ENCODE measurements around the gene REG3G.
"Not testable (repeated sequence)": the region's sequence is repeated elsewhere in the genome, so short reads cannot be mapped to it uniquely, and the experiment has no call there.

DNA sequence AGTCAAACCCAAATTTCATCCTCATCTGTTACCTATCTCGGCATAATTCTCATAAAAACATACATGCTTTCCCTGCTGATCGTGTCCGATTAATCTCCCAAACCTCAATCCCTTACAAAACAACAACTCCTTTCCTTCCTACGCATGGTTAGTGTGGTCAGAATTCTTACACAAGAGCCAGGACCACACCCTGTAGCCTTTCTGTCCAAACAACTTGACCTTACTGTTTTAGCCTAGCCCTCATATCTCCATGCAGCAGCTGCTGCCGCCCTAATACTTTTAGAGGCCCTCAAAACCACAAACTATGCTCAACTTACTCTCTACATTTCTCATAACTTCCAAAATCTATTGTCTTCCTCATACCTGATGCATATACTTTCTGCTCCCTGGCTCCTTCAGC lies 29.3 kb downstream of the REG3G start:
- TF ChIP-seq, protein P1, sequence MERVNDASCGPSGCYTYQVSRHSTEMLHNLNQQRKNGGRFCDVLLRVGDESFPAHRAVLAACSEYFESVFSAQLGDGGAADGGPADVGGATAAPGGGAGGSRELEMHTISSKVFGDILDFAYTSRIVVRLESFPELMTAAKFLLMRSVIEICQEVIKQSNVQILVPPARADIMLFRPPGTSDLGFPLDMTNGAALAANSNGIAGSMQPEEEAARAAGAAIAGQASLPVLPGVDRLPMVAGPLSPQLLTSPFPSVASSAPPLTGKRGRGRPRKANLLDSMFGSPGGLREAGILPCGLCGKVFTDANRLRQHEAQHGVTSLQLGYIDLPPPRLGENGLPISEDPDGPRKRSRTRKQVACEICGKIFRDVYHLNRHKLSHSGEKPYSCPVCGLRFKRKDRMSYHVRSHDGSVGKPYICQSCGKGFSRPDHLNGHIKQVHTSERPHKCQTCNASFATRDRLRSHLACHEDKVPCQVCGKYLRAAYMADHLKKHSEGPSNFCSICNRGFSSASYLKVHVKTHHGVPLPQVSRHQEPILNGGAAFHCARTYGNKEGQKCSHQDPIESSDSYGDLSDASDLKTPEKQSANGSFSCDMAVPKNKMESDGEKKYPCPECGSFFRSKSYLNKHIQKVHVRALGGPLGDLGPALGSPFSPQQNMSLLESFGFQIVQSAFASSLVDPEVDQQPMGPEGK (CRISPR knock-in tag; IDR thresholded peaks at IDR 0.05): not testable (repeated sequence)
- TF ChIP-seq MAFK (conservative IDR thresholded peaks at IDR 0.05 in 1 of 2, IDR thresholded peaks at IDR 0.05 in 1 of 2; ENCODE audit: low read length in 2 of 2); POLR2AphosphoS2 (IDR thresholded peaks at IDR 0.05; ENCODE audit: low read depth, low read length); EP300 (IDR thresholded peaks at IDR 0.05; ENCODE audit: low read depth in 2 of 2, low read length in 2 of 2); EP300 (CRISPR knock-in tag; IDR thresholded peaks at IDR 0.05; ENCODE audit: borderline replicate concordance); POLR2G (IDR thresholded peaks at IDR 0.05; ENCODE audit: low read depth, low read length); ZNF326 (CRISPR knock-in tag; IDR thresholded peaks at IDR 0.05; ENCODE audit: borderline replicate concordance); GABPA (IDR thresholded peaks at IDR 0.05; ENCODE audit: low read depth, low read length); GABPA (CRISPR knock-in tag; IDR thresholded peaks at IDR 0.05; ENCODE audit: low read depth); HMG20B (CRISPR knock-in tag; conservative IDR thresholded peaks at IDR 0.05); ZNF143 (CRISPR knock-in tag; IDR thresholded peaks at IDR 0.05); RFX3 (CRISPR knock-in tag; IDR thresholded peaks at IDR 0.05): not testable (repeated sequence)
- TF ChIP-seq, protein P2, sequence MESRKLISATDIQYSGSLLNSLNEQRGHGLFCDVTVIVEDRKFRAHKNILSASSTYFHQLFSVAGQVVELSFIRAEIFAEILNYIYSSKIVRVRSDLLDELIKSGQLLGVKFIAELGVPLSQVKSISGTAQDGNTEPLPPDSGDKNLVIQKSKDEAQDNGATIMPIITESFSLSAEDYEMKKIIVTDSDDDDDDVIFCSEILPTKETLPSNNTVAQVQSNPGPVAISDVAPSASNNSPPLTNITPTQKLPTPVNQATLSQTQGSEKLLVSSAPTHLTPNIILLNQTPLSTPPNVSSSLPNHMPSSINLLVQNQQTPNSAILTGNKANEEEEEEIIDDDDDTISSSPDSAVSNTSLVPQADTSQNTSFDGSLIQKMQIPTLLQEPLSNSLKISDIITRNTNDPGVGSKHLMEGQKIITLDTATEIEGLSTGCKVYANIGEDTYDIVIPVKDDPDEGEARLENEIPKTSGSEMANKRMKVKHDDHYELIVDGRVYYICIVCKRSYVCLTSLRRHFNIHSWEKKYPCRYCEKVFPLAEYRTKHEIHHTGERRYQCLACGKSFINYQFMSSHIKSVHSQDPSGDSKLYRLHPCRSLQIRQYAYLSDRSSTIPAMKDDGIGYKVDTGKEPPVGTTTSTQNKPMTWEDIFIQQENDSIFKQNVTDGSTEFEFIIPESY (CRISPR knock-in tag; IDR thresholded peaks at IDR 0.05): not testable (repeated sequence)
- TF ChIP-seq, protein P3, sequence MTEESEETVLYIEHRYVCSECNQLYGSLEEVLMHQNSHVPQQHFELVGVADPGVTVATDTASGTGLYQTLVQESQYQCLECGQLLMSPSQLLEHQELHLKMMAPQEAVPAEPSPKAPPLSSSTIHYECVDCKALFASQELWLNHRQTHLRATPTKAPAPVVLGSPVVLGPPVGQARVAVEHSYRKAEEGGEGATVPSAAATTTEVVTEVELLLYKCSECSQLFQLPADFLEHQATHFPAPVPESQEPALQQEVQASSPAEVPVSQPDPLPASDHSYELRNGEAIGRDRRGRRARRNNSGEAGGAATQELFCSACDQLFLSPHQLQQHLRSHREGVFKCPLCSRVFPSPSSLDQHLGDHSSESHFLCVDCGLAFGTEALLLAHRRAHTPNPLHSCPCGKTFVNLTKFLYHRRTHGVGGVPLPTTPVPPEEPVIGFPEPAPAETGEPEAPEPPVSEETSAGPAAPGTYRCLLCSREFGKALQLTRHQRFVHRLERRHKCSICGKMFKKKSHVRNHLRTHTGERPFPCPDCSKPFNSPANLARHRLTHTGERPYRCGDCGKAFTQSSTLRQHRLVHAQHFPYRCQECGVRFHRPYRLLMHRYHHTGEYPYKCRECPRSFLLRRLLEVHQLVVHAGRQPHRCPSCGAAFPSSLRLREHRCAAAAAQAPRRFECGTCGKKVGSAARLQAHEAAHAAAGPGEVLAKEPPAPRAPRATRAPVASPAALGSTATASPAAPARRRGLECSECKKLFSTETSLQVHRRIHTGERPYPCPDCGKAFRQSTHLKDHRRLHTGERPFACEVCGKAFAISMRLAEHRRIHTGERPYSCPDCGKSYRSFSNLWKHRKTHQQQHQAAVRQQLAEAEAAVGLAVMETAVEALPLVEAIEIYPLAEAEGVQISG (CRISPR knock-in tag; IDR thresholded peaks at IDR 0.05): not testable (repeated sequence)
- TF ChIP-seq, protein P4, sequence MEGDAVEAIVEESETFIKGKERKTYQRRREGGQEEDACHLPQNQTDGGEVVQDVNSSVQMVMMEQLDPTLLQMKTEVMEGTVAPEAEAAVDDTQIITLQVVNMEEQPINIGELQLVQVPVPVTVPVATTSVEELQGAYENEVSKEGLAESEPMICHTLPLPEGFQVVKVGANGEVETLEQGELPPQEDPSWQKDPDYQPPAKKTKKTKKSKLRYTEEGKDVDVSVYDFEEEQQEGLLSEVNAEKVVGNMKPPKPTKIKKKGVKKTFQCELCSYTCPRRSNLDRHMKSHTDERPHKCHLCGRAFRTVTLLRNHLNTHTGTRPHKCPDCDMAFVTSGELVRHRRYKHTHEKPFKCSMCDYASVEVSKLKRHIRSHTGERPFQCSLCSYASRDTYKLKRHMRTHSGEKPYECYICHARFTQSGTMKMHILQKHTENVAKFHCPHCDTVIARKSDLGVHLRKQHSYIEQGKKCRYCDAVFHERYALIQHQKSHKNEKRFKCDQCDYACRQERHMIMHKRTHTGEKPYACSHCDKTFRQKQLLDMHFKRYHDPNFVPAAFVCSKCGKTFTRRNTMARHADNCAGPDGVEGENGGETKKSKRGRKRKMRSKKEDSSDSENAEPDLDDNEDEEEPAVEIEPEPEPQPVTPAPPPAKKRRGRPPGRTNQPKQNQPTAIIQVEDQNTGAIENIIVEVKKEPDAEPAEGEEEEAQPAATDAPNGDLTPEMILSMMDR (CRISPR knock-in tag; IDR thresholded peaks at IDR 0.05): not testable (repeated sequence)
- TF ChIP-seq, protein P5, sequence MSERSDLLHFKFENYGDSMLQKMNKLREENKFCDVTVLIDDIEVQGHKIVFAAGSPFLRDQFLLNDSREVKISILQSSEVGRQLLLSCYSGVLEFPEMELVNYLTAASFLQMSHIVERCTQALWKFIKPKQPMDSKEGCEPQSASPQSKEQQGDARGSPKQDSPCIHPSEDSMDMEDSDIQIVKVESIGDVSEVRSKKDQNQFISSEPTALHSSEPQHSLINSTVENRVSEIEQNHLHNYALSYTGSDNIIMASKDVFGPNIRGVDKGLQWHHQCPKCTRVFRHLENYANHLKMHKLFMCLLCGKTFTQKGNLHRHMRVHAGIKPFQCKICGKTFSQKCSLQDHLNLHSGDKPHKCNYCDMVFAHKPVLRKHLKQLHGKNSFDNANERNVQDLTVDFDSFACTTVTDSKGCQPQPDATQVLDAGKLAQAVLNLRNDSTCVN (CRISPR knock-in tag; IDR thresholded peaks at IDR 0.05; ENCODE audit: borderline replicate concordance): not testable (repeated sequence)

All from HepG2 (cell line).